CD4-positive, alpha-beta T cell treated with Interleukin-12 subunit alpha and Interleukin-12 subunit beta, for 1 hour (primary cell): ENCODE data around the gene PDZRN3.
"Not testable (repeated sequence)": the region's sequence is repeated elsewhere in the genome, so short reads cannot be mapped to it uniquely, and the experiment has no call there.

Experiments
- DNase-seq: peaks from one replicate; pipeline ENCODE4 v3.0.0-alpha.2; 2020

PDZRN3 gene

GRCh38 chr3:73484656-73485248, 140.0 kb downstream of the PDZRN3 start:
- DNase-seq, result no peak

- no peak for DNase-seq
Observed at GRCh38 chr3:73481888-73482287, 142.9 kb downstream of the PDZRN3 start.

GRCh38 chr3:73480187-73480672, 144.5 kb downstream of the PDZRN3 start:
- DNase-seq, result no peak

- no peak for DNase-seq
Observed at GRCh38 chr3:73479325-73479724, 145.4 kb downstream of the PDZRN3 start.

- DNase-seq, result no peak
Observed at GRCh38 chr3:73478858-73479257, 145.9 kb downstream of the PDZRN3 start.

- DNase-seq, result no peak
Observed at GRCh38 chr3:73475717-73476116, 149.0 kb downstream of the PDZRN3 start.

GRCh38 chr3:73475175-73475574, 149.6 kb downstream of the PDZRN3 start:
- no peak for DNase-seq

GRCh38 chr3:73474619-73475018, 150.1 kb downstream of the PDZRN3 start:
- DNase-seq, result no peak

- DNase-seq, result no peak
Observed at GRCh38 chr3:73473898-73474416, 150.8 kb downstream of the PDZRN3 start.

- DNase-seq, result no peak
Observed at GRCh38 chr3:73473181-73473897, 151.4 kb downstream of the PDZRN3 start.

- no peak for DNase-seq
Observed at GRCh38 chr3:73471986-73472787, 152.6 kb downstream of the PDZRN3 start.

GRCh38 chr3:73470860-73471259, 153.9 kb downstream of the PDZRN3 start:
- DNase-seq, result no peak

GRCh38 chr3:73469331-73469730, 155.4 kb downstream of the PDZRN3 start:
- no peak for DNase-seq

GRCh38 chr3:73467211-73467610, 157.5 kb downstream of the PDZRN3 start:
- no peak for DNase-seq

GRCh38 chr3:73465926-73466325, 158.8 kb downstream of the PDZRN3 start:
- DNase-seq, result no peak

GRCh38 chr3:73464126-73464525, 160.6 kb downstream of the PDZRN3 start:
- not testable (repeated sequence) for DNase-seq

- no peak for DNase-seq
Observed at GRCh38 chr3:73461547-73461946, 163.2 kb downstream of the PDZRN3 start.

GRCh38 chr3:73459711-73460110, 165.0 kb downstream of the PDZRN3 start:
- no peak for DNase-seq

- no peak for DNase-seq
Observed at GRCh38 chr3:73453666-73454065, 171.1 kb downstream of the PDZRN3 start.

- no peak for DNase-seq
Observed at GRCh38 chr3:73452729-73453128, 172.0 kb downstream of the PDZRN3 start.

GRCh38 chr3:73451301-73451944, 173.3 kb downstream of the PDZRN3 start:
- DNase-seq, result no peak

- DNase-seq, result no peak
Observed at GRCh38 chr3:73449774-73450173, 175.0 kb downstream of the PDZRN3 start.

GRCh38 chr3:73448761-73449301, 175.9 kb downstream of the PDZRN3 start:
- no peak for DNase-seq
